Psoas muscle (tissue), 8 donors: ENCODE measurements around the gene INF2. TPM values are rescaled to one million over a fixed set of nuclear protein-coding genes. Genes with fewer than 3 reads are reported as not detected.
"Not testable (repeated sequence)": the region's sequence is repeated elsewhere in the genome, so short reads cannot be mapped to it uniquely, and the experiment has no call there.

Experiments
- ATAC-seq, 4 donors: fragments of 200-7000 bp; cut with Tn5 transposase; one replicate each; pipeline ENCODE4 v1.9.1; 2020; ENCODE audit warnings: moderate library complexity in 3 of 4, mild to moderate bottlenecking in 2 of 4
- DNase-seq, 2 donors: peaks; one replicate each; pipeline ENCODE4 v3.0.0-alpha.2; 2020
- H3K27ac ChIP-seq: fragments of 200-600 bp; one replicate; pipeline ENCODE4 v1.8.0; 2022
- H3K27me3 ChIP-seq, 3 donors: fragments of 200-600 bp in 1 of 3; one replicate each; pipeline versions ENCODE4 v1.6.1 to v1.8.0; 2013 to 2022; ENCODE audit warnings: low read length in 2 of 3, mild to moderate bottlenecking in 2 of 3, moderate library complexity in 1 of 3; ENCODE audit not compliant: insufficient read depth in 3 of 3
- H3K36me3 ChIP-seq, 2 donors: fragments of 200-600 bp in 1 of 2; one replicate each; pipeline versions ENCODE4 v1.6.1 to v1.8.0; 2013 to 2022; ENCODE audit warnings: low read depth in 1 of 2, mild to moderate bottlenecking in 1 of 2, moderate library complexity in 1 of 2; ENCODE audit not compliant: insufficient read depth in 1 of 2
- H3K4me1 ChIP-seq: fragments of 200-600 bp; one replicate; pipeline ENCODE4 v1.8.0; 2022
- H3K4me3 ChIP-seq: fragments of 200-600 bp; one replicate; pipeline ENCODE4 v1.8.0; 2022; ENCODE audit warnings: mild to moderate bottlenecking
- H3K9me3 ChIP-seq: fragments of 200-600 bp; one replicate; pipeline ENCODE4 v1.8.0; 2022
- CTCF ChIP-seq: fragments of 200-600 bp; IDR thresholded peaks from one replicate; pipeline ENCODE4 v1.8.0; 2022; ENCODE audit warnings: antibody characterized with exemption
- WGBS, 3 donors: extraction: QIAGEN DNeasy Blood & Tissue Kit; methylation state at CpG; one replicate each; pipeline versions ENCODE4 v1.1.6 to v1.1.7; 2013; 5-methylcytosine and 5-hydroxymethylcytosine counted together
- intact Hi-C, 2 donors: fragments of 100-400 bp; cut with DNase I; formaldehyde crosslinking; loops; one replicate each; pipeline versions ENCODE4 v1.11.0 to v1.14.2; 2022
- polyA plus RNA-seq, 3 donors: library from polyadenylated mRNA; stranded (reverse); fragments of 200-250 nt; gene quantifications; one replicate each; pipeline ENCODE4 v1.2.3, GENCODE V29; 2013
- total RNA-seq, 4 donors: library from RNA; stranded (reverse); fragmentation: NEBNext Ultra II Directional in 2 of 4; extraction: Animal tissue kit (Norgen Biotek cat#: 25700) in 2 of 4; gene quantifications; one replicate each; pipeline versions ENCODE4 v1.2.1 to v1.2.4, GENCODE V29; 2021 to 2023
- donor health status: healthy with polysubstance abuse.
- donor health status: DM: no; HTN: no; CAD: no; lungs with moderate emphysema.
- donor health status: Bipolar disorder and iron deficiency.
- donor health status: healthy.
- donor health status: DM: yes; HTN: yes; CAD: no.
- donor health status: DM: no; HTN: no; CAD: no.
- donor health status: DM: no; HTN: no; CAD: no.
- donor health status: DM: yes; HTN: yes; CAD: no.

Gene INF2
- total and polyA plus RNA-seq, 7 donors, result 12.0 to 29.1 (median 21.6) TPM

DNA sequence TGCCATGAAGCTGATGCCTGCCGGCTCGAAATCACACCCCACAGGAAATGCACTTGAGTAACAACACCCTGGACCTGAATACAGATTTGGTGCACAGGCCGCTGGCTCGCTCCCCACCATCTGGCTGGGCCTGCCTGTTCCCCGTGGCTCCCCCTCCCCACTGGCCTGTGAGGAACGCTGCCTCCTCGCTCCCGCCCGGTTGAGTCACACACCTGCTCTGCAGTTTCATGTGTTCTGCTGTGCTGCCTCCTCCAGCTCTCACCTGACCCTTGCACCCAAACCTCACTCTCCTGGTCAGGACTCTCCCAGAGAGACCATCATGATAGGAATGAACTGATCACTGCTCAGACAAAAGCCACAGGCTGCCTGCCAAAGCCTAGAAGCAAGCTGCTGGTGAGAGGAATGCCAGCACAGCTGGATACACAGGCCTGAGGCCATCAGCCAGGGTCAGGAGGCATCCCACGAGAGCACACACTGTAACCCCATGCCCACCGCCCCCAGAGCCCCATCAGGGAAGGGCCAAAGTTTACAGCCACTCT is 59.8 kb downstream of the INF2 start:
- whole genome bisulfite sequencing, 3 donors, result 19 to 37% (median 20%) methylated on average over 11 of the region's 11 CpGs
- Histone ChIP-seq H3K36me3 (peaks cover 0 to 23% of the 10 kb centered on the region in 2 donors), H3K4me1 (peaks cover 44% of the 10 kb centered on the region), H3K9me3 (no peaks in the 10 kb centered on the region), H3K27ac (peak overlapping the region; percentile 76), H3K27me3 (no peaks in the 10 kb centered on the region), H3K4me3 (no peak overlapping the region)
- intact Hi-C loops, result no loop called here
- DNase-seq, result peak in 1 of 2 donors; percentile 88
- ATAC-seq, result peak in 3 of 4 donors; percentile 2 to 50 (median 26)
- no peak for TF ChIP-seq CTCF

GRCh38 chr14:104750056-104750752 is 60.8 kb downstream of the INF2 start:
- 60 to 83% (median 66%) methylated on average over 12 of the region's 12 CpGs for WGBS, 3 donors

GRCh38 chr14:104750753-104751057 is 61.3 kb downstream of the INF2 start:
- H3K9me3 ChIP-seq, ATAC-seq, H3K4me3 ChIP-seq, H3K27me3 ChIP-seq, intact Hi-C loops: not testable (repeated sequence)
- 79 to 91% (median 80%) methylated on average over 5 of the region's 5 CpGs for whole genome bisulfite sequencing, 3 donors
- peak overlapping the region; percentile 76 for H3K27ac ChIP-seq
- DNase-seq, result peak in 1 of 2 donors; percentile 32
- H3K36me3 ChIP-seq, result peaks cover 0 to 12% of the 10 kb centered on the region in 2 donors
- peaks cover 59% of the 10 kb centered on the region for H3K4me1 ChIP-seq

More at GRCh38 chr14:104750056-104750752, 60.8 kb downstream of the INF2 start:
- DNase-seq (peak in 1 of 2 donors; percentile 42), ATAC-seq (no peak)
- no peaks in the 10 kb centered on the region for H3K9me3 ChIP-seq
- peaks cover 54% of the 10 kb centered on the region for H3K4me1 ChIP-seq
- H3K4me3 ChIP-seq, result no peak overlapping the region
- no peaks in the 10 kb centered on the region for H3K27me3 ChIP-seq
- no peak for TF ChIP-seq CTCF
- H3K36me3 ChIP-seq, result peaks cover 0 to 13% of the 10 kb centered on the region in 2 donors
- H3K27ac ChIP-seq, result peak overlapping the region; percentile 76
- intact Hi-C loops, result no loop called here

DNA sequence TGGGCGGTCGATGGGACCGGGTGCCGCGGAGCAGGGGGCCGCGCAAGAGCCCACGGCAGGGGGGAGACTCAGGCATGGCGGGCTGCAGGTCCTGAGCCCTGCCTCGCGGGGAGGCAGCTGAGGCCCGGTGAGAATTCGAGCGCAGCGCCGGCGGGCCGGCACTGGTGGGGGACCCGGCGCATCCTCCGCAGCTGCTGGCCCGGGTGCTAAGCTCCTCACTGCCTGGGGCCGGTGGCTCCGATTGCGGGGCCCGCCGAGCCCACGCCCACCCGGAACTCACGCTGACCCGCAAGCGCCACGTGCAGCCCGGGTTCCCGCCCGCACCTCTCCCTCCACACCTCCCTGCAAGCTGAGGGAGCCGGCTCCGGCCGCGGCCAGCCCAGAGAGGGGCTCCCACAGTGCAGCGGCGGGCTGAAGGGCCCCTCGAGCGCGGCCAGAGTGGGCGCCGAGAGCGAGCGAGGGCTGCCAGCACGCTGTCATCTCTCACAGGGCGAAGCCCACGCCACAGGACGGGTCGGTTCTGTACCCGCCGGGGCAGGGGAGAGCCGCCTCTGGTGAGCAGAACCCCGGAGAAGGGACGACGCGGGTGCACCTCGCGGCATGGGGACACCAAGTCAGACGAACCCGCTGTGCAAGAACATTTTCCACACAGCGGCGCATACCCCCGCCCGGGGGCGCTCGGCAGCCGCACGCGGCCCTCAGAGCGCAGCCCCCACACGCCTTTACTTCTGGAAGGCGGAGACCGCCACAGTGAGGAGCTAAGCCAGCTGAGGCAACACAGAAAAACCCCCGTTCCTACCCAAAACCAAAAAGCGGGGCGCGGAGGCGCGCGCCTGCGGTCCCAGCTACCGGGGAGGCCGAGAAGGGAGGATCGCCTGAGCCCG is 62.4 kb downstream of the INF2 start:
- WGBS, 3 donors, result 75 to 81% (median 80%) methylated on average over 66 to 90 of the region's 90 CpGs

More for the DNA sequence above, 62.4 kb downstream of the INF2 start:
- Histone ChIP-seq H3K27me3 (no peaks in the 10 kb centered on the region), H3K27ac (peak overlapping the region; percentile 95), H3K4me1 (peaks cover 58% of the 10 kb centered on the region), H3K36me3 (peaks cover 0 to 15% of the 10 kb centered on the region in 2 donors), H3K9me3 (no peaks in the 10 kb centered on the region), H3K4me3 (peak overlapping the region; percentile 96)
- no peak for ATAC-seq
- intact Hi-C loops, result no loop called here
- peak in 1 of 2 donors; percentile 63 for DNase-seq
- TF ChIP-seq CTCF, result no peak
